HG03064 (cell line): Measurements from ENCODE around the gene WBP11.

Experiments
- ATAC-seq: cut with Tn5 transposase; IDR thresholded peaks from one replicate; pipeline ENCODE4 v1.9.1; 2021; ENCODE audit warnings: low read depth; ENCODE audit not compliant: unreplicated experiment

Gene WBP11

GRCh38 chr12:14803011-14803829 is at the start of gene WBP11, which contains the start of gene C12orf60:
WBP11 (minus strand) TSS chr12:14803478; CDS start chr12:14801383, 2,095 bp downstream.
C12orf60 (plus strand) TSS chr12:14803670; CDS start chr12:14822936, 19,266 bp downstream.
- ATAC-seq = peak; percentile 100

DNA sequence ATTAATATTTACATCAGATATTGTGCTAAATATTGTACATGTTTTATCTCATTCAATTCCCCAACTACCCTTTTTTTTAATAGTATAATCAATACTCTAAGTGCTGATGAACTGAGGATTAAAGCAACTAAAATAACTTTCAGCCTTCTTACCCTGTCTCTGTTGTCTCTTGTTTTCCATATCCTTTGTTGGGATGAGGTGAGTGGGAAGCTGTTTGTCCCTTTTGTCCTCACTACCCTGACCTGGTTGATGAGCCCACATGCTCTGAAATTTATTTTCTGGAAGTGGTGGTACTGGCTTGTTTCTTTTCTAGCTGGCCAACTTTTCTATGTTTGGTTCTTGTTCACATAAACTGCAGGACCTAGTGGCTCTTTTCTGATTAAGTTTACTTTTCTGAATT is 49.6 kb upstream of the WBP11 start:
- ATAC-seq = no peak

DNA sequence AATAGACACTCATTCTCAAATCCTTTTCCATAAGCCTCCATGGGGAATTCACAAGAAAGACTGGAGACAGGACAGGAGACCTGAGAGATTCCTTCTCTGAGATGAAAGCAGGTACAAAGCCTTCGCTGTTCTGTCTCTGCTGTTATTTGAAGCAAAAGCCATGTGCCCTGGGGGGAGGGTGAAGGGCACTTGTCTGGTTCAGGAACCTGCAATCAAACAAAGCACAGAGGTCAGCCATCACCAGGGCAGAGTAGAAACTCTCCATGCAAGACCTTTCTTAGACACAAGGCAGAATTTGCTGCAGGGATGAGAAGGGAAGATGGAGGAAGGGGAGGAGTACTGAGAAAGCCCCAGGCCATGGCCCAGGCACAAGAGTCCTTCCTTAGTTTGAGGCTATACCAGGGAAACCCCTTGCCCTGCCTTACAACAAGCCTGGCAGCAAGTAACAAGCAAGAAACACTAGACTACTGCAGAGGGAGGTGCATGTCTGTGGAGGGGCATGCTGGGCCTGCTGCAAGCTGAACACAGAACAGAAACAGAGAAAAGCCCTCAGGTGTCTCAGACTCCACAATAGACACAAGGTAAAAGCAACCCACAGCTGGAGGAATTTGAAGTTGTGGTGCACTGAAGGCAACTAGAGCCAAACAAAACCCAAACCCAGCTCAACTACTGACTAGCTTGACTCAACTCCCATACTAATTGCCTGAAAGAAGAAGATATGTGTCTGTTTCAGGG is 47.8 kb upstream of the WBP11 start:
- ATAC-seq = no peak

- ATAC-seq = no peak
Measured at GRCh38 chr12:14849661-14850060, 46.4 kb upstream of the WBP11 start.

DNA sequence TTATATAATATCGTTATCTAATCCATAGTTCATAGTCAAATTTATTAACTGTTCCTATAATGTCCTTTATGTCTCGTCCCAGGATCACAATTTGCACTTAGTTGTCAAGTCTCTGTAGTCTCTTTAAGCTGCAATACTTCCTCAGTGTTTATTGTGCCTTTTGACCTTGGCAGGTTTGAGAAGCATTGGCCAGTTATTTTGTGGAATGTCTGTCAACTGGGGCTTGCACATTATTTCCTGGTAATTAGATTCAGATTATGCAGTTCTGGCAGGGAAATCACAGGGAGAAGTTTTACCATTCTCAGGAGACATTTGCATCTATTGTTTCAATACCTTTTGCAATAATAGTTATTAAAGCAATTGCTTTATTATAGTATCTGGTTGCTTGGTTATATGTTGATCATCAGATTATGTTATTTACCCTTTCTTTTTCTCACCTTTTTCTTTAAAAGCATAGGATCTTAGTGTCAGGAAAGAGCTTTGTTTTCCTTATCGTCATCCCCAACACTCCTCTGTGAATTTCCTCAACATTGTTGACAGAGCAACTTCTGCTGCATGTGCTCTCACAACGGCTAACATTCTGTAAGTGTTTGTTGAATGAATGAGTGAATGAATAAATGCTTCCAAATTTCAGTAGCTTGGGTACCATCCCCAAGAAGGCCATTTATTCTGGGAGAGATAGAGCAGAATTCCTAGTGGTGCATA is 43.8 kb upstream of the WBP11 start:
- no peak for ATAC-seq

- no peak for ATAC-seq
Measured at GRCh38 chr12:14846042-14846587, 42.8 kb upstream of the WBP11 start.

- no peak for ATAC-seq
Measured at GRCh38 chr12:14845350-14845750, 42.1 kb upstream of the WBP11 start.

- no peak for ATAC-seq
Measured at GRCh38 chr12:14844401-14844800, 41.1 kb upstream of the WBP11 start.

- ATAC-seq = no peak
Measured at GRCh38 chr12:14843425-14843887, 40.2 kb upstream of the WBP11 start, which contains the start of gene ART4. ART4 (minus strand) TSS chr12:14843526; CDS start chr12:14843113, 413 bp downstream.

- ATAC-seq = no peak
Measured at GRCh38 chr12:14842315-14842714, 39.0 kb upstream of the WBP11 start.

GRCh38 chr12:14841761-14842160 is 38.5 kb upstream of the WBP11 start:
- ATAC-seq = no peak

DNA sequence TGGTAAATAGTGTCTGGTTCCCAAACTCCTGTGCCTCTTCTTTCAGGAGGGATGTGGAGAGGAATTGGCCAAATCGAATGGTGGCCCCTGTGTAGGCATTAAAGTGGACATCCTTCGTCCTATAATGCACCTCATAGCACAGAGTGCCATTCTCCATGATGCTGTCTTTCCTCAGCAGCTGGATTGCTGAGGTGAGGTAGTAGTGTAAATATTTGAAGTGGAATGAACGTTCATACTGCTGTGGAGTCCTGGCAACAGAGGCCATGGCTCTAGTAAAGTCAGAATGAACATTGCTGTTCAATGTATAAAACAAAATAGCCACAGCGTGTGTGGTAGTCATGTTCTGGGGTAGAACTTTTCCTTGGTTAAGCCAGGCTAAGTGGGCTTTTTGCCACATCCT is 37.3 kb upstream of the WBP11 start:
- no peak for ATAC-seq

GRCh38 chr12:14839262-14839661 is 36.0 kb upstream of the WBP11 start:
- ATAC-seq = no peak

DNA sequence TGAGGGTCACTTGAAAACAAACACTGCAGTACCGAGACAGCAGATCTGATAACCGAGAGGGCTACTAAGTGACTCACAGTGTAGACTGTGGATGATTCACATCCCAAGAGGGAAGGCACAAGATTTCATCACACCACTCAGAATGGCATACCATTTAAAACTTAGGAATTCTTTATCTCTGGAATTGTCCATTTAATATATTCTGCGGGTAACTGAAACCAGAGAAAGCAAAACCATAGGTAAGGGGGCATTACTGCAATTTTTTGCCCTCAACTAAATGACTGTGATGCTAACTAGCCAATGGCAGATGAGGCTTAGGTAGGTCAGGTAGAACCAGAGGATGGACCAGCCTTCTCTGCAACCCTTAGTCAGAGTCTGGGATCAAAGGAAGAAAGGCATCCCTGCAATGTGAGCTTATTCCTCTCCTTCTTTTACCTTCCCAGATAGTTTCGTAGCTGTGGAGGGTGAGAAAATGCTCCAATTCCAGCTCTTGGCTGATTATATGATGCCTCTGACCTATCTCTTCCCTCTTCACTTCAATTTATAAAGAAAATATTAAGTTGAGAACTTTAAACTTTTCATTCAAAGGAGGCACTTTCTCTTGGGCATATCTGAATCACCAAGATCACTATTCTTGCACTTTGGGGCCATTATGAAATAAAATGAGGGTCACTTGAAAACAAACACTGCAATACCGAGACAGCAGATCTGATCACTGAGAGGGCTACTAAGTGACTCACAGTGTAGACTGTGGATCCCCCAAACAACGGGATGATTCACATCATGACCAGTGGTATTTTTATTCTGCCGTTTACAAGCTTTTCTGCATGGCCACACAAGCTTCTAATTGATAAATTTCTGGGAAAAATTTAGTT is 33.3 kb upstream of the WBP11 start:
- no peak for ATAC-seq

DNA sequence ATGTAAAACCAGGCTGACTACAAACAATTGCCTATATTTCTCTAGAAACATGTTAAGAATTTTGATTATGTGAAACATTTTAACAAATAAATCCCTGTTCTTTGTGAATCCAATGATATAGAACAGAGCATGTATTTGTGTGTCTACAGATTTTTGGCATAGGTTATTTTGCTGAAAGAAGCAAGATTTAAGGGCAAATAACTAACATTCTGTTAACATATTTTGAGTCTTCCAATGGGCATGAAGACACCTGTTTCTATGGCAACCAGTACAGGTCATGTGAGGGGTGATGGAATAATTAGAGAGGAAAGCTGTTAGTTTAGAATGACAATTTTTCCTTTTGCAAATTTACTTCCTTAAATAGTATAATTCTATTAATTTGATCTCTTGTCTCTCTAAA is 31.2 kb upstream of the WBP11 start:
- no peak for ATAC-seq

DNA sequence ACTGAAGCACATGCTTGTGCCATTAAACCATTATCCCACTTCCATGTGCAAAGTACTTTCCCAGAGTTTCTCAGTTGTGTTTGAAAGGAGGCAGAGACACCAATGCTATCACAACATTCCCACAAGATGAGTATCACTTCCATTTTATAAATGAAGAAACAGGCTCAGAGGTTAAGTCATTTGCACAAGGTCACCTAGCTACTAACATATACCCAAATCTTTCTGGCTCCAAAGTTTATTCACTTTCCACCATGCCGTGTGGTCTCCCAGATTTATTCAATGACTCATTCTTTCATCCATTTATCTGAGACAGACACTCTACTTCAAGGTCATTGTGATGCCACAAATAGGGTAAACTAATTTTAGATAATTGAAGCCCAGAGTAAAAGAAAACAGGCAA is 30.7 kb upstream of the WBP11 start:
- ATAC-seq = no peak

GRCh38 chr12:14833336-14833735 is 30.1 kb upstream of the WBP11 start:
- ATAC-seq = no peak

DNA sequence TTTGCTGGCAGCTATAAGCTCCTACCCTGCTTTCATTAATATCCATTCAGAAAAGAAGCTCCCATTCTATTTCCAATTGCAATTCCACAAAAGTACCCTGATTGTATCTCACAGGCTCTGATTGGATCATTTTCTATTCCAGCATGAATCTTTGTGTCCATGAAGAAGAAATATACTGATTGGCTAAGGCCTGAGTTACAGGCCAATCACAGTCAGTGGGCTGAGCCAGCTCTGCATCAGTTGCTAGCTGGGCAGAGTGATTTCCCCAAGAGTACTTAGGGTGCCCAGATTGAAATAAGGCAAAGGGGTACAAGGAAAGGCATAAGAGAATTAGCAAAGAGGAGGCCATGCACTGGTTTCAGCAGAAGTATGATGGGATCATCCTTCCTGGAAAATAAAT is 25.6 kb upstream of the WBP11 start:
- ATAC-seq = no peak

DNA sequence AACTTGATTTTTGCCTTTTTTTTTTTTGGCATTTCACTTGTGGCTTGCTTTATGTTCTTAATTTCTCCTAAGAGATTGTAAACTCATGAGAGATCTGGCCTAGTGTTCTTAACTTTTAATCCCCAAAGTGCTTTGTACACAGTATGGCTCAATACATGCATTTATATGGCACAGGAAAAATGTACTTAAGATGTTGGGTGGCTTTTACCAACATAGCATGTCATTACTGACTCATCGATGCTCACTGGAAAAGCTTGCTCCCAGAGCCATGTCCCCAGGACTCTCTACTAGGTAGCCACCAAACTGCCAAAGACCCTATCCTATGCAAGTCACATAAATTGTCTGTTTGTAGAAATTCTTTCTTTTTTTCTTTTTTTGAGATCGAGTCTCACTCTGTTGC is 23.8 kb upstream of the WBP11 start:
- ATAC-seq = no peak

GRCh38 chr12:14826491-14826890 is 23.2 kb upstream of the WBP11 start:
- no peak for ATAC-seq
